Measurements from ENCODE around the gene GBP3.
A peak's percentile ranks its signal among the peaks of the same experiment; 100 is the strongest.

The GBP3 gene

DNA sequence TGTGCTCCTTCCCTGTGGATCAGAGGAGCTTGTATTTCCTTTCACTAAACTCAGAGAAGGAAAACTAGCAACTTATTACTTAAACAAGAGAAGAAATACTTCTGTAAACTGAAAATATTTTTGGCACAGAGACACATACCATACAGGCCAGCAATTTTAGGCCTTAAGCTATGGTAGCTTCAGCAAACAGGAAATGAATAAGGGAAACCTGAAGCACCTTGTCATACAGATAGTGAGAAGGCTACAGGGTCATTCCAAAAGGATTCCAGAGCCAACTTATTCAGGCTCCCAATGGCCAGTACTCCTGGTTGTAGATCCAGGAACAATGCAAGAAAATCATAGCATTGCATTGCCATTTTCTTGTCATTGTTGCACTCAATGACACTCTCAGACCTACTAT lies 21.2 kb downstream of the GBP3 start:
- Histone ChIP-seq H3K4me3 (no peak overlapping the region), H3K27ac (no peak overlapping the region)
- no peak for TF ChIP-seq CTCF (IDR thresholded peaks at IDR 0.05)
- DNase-seq (ENCODE audit: low spot score) = no peak

DNA sequence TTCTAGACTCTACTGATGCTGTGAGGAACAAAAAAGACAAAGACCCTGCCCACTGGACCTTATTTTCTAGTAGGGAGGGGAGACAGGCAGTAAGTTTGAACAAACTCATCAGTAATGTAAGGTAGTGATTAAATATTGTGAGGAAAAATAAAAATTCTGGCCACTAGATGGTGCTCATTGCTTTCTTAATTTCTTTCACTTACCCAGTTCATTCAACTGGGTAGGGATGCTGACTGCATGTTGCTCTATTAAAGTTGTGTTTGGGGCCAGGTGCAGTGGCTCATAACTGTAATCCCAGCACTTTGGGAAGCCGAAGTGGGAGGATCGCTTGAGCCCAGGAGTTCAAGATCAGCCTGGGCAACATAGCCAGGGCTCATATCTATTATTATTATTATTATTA lies 23.9 kb downstream of the GBP3 start:
- Histone ChIP-seq H3K27ac (no peak overlapping the region), H3K4me3 (no peak overlapping the region)
- peak; percentile 44 for TF ChIP-seq CTCF (IDR thresholded peaks at IDR 0.05)
- no peak for DNase-seq (ENCODE audit: low spot score)

- Histone ChIP-seq H3K27ac (no peak overlapping the region), H3K4me3 (no peak overlapping the region)
- DNase-seq (ENCODE audit: low spot score) = no peak
- no peak for TF ChIP-seq CTCF (IDR thresholded peaks at IDR 0.05)
Observed at GRCh38 chr1:88990426-88990825, 32.2 kb downstream of the GBP3 start.

DNA sequence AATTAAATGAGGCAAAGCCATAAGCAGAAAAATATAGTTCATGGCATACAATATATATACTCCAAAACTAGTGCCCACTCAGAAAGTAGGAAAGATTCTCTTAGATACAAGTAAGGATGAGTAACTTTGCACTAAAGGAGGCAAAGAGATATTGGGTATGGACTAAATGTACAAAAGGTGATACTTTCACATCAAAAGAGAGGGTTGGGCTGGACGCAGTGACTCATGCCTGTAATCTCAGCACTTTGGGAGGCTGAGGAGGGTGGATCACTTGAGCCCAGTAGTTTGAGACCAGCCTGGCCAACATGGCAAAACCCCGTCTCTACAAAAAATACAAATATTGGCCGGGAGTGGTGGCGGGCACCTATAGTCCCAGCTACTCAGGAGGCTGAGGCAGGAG lies 37.0 kb downstream of the GBP3 start:
- DNase-seq (ENCODE audit: low spot score) = no peak
- no peak for TF ChIP-seq CTCF (IDR thresholded peaks at IDR 0.05)
- Histone ChIP-seq H3K27ac (peak overlapping the region; percentile 33 to 74), H3K4me3 (no peak overlapping the region)

DNA sequence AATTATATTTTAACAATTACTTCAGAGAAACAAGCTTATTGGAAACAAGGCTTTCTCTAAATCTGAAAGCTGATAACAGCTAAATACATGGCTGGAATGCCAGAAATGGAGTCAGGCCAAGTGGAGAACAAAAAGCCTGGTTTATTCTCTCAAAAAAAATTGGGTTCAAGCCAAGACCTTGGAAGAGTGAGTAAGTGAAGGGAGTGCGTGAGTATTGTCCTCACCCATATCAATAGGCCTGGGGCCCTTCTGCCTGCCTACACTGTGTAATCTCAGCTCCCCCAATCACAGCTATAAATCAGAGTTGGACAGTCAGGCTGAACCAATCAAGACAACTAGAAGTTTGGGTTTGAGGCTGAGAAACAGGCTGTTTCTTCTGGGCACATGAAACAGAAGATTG lies 37.6 kb downstream of the GBP3 start:
- TF ChIP-seq CTCF (IDR thresholded peaks at IDR 0.05) = no peak
- Histone ChIP-seq H3K4me3 (no peak overlapping the region), H3K27ac (peak overlapping the region; percentile 33 to 74)
- DNase-seq (ENCODE audit: low spot score) = no peak

DNA sequence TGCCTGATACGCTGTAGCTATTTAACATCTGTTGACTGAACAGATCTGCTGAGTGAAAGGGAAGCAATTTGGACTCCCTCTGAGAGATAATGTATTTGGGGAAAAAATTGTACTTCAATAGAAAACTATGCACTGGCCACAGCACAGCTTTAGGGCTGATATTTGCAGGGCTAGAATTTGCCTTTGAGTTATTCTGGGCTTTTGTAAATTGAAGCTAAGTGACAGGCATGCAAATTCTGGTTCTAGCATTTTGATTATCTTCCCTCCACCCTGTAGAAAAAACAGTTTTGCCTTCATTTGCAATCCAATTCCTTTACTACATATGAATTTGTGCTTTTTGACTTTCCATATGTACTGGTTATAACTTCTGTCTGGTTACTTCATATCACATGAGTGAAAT lies 38.1 kb downstream of the GBP3 start:
- H3K27ac ChIP-seq = peak overlapping the region; percentile 33 to 68
- DNase-seq (ENCODE audit: low spot score) = no peak
- H3K4me3 ChIP-seq = peak overlapping the region; percentile 59
- TF ChIP-seq CTCF (IDR thresholded peaks at IDR 0.05) = no peak

DNA sequence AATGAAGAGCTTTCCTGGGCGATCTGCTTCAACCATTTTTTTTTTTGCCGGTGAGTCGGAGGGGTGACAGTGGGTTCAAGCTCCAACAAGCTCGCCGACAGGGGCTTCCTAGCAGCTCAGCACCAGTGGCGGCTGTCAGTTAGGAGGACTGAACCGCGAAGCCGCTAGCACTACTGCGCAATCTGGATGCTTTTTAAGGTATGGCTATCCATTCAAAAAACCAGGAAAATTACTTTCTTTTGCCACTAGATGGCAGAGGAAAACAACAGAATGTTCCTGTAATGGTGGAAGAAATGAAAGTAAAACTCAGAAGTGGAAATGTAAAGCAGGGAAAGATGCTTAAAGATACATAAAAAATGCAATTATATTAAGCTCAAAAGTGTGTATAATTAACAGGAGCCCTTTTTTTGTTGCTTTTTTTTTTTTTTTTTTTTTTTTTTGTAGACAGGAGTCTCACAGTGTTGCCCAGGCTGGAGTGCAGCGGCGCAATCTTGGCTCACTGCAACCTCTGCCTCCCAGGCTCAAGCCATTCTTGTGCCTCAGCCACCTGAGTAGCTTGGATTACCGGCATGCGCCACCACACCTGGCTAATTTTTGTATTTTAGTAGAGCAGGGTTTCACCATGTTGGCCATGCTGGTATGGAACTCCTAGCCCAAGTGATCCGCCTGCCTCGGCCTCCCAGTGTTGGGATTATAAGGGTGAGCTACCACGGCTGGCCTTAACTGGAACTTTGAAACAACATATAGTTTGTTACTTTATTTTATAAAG lies 38.7 kb downstream of the GBP3 start:
- no peak for DNase-seq (ENCODE audit: low spot score)
- TF ChIP-seq CTCF (IDR thresholded peaks at IDR 0.05) = no peak
- Histone ChIP-seq H3K27ac (peak overlapping the region in 1 of 2 donors; percentile 68), H3K4me3 (peak overlapping the region; percentile 59)

All from coronary artery (tissue), 2 donors.